Measurements from ENCODE around the gene ORM1.
"Not testable (repeated sequence)": the region's sequence is repeated elsewhere in the genome, so short reads cannot be mapped to it uniquely, and the experiment has no call there.

ORM1 gene

GRCh38 chr9:114322831-114323531 is at the start of gene ORM1:
Gene ORM1, plus strand, starts transcription at chr9:114323098. Its CDS starts 36 bp downstream, at chr9:114323134.
- DNase-seq: not testable (repeated sequence)

DNA sequence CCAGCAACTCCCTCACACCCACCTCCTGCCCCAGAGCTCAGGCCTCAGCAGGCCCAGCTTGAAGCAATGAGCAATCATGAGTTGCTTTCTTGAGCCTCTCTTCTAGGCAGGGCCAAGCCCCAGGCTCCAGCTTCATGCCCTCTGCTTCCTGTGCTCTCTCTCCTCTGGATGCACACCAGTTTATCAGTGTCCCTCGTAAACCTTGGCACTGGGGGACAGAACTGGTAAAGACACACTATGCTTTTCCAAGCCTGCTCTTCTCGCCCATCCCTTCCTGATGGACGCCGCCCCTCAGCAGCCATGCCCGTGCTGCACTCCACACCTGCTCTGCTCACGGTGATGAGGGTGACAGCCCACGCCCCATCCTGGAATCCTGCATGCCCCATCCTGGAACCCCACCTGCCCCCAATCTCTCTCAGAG is 49.4 kb upstream of the ORM1 start:
- no peak for DNase-seq

- no peak for DNase-seq
Measured at GRCh38 chr9:114274217-114274616, 48.7 kb upstream of the ORM1 start.

- DNase-seq: no peak
Measured at GRCh38 chr9:114275246-114276004, 47.5 kb upstream of the ORM1 start.

DNA sequence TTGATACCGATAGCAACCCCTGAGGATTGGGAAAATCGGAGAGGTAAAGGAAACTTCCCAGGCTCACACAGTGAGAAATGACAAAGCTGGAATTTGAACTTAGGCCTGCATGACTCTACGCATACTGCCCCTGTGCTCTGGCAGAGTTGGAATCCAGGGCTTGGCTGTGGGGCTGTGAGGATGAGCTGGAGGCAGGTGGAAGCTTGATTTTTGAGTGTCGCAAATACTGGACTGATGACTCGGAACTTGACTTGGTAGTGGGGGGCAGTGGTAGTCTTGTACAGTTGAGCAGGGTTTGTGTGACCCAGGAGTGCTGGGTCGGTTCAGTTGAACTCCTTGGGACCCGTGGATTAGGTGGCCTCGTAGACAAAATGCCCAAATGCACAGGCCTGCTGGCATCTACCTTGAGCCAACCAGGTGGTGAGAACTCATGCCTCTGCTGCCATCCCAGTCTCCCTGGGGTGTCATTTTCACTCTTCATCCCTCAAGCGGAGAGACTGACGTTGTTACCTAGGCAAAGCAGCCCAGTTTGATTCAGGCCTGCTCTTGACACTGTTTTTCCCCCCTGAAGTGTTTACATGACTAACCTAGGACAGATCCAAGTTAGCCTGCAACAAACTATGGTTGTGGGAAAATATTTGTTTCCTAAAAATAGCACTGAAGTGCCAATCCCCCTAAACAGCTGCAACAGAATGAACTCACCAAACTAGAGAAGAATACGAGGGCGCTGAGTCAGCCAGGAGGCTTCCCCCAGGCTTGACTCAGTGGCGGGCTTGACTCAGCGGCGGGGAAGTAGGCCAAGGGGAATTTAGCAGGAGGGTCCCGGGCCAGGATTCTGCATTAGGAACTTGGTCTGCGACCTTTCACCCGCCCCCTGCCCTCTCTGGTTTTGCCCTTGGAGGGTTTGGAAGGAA is 45.7 kb upstream of the ORM1 start:
- DNase-seq: no peak

- DNase-seq: no peak
Measured at GRCh38 chr9:114278356-114278755, 44.5 kb upstream of the ORM1 start.

DNA sequence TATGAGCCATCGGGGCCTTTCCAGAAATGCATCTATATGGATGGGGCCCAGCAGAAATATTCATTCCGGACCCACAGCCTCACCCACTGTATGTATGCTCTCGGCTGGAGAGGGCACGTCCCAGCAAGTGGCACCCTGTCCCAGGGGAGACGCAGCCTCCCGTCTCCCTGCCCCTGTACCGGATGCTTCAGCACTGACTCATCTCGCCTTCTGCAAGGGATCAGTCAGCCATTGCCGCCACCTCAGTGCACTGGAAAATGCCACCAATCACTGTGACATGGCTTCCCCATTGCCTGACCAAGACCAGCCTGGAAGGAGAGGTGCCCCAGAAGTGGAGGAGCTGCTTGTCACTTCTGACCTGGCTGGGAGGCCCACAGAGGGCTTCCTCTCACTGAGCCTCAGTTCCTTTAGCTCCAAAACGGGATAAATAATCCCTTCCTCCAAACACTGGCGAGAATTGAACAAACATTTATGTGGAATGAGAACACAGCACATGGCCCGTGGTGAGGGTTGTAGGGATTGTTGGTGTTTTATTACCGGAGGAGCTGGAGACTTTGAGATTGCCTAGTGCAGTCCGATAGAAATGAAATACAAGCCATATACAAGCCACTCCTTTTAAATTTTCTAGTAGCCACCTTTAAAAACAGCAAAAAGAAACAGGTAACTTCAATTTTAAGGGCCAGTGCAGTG is 43.9 kb upstream of the ORM1 start:
- DNase-seq: no peak

DNA sequence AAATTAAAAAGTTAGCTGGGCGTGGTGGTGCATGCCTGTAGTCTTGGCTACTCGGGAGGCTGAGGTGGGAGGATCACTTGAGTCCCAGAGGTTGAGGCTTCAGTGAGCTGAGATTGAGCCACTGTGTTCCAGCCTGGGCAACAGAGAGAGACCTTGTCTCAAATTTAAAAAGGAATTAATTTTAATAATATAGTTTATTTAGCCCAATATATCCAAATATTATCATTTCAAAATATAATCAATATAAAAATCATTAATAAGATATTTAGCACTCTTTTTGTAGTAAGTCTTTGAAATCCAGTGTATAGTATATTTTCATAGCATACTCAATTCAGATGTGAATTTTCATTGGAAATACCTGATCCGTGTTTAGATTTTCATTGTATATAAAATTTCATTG is 43.2 kb upstream of the ORM1 start:
- DNase-seq: no peak

DNA sequence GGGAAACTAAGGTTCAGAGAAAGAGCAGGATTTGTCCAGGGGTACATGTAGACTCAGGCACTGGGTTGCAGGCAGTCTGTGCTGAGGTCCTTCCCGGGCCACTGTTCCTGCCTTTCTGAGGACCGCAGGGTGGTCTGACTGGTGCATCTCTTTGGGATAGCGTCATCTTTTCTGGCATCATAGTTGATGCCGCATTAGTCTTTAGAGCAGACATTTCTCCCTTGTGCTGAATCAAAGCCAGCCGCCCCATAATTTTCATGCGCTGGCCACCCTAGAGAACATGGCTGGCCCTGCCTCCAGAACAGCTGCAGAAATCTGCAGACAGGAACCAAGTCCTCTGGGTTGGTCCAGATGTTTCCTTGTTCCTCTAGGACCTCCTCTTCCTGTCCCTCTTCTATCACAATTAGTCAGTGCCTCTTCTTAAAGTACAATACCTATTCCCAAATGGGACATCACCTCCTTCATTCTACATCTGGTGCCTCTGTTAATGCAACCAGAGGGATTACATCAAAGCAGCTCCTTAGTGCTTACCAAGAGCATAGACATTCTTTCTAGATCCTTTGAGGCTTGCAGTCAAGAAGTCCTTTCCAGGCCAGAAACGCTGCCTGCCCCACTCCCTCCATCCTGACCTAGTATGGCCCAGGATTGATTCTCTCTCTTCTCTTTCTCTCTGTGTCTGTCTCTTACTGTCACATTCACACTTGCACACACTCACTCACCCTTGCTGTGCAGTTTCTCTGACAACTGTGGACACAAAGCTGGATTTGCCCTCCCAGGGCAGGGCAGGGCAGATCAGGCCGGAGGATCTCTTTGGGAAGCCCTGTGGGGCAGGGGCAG is 42.0 kb upstream of the ORM1 start:
- DNase-seq: no peak

- no peak for DNase-seq
Measured at GRCh38 chr9:114281473-114282103, 41.3 kb upstream of the ORM1 start.

GRCh38 chr9:114282104-114282485 is 40.8 kb upstream of the ORM1 start:
- DNase-seq: no peak

- no peak for DNase-seq
Measured at GRCh38 chr9:114282507-114282906, 40.4 kb upstream of the ORM1 start.

GRCh38 chr9:114282926-114283325 is 40.0 kb upstream of the ORM1 start:
- DNase-seq: no peak

- no peak for DNase-seq
Measured at GRCh38 chr9:114283551-114284111, 39.3 kb upstream of the ORM1 start.

DNA sequence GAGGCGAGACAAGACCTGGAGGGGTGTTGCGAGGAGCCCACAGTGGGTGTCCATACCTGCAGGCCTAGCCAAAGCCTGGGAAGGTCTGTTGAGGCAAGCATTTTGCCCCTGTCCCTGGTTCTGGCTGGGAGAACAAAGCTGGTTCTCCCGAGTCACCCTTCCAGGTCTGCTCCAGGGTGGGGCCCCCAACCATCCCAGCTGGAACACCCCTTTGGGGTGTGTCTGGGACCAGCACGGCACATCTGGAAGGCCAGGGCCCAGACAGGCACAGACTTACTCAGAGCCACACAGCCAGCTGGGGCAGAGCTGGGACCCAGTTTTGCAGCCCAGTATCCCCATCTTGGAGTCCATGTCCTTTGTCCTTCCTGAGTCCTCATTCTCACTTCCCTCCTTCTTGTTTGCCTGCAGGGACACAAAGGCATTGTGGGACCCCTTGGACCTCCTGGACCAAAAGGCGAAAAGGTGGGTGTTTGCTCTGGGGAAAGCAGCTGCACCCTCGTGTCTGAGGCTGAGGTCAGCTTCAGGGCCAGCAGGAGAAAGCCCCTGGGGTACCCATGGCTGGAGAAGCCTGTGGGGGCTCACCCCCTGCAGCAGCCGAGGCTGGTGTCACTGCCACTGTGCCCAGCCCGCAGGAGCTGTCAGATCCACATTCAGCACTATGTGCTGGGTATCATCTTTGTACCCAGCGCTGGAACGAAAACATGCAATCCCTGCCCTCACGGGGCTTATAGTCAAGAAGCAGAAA is 38.4 kb upstream of the ORM1 start:
- DNase-seq: no peak

DNA sequence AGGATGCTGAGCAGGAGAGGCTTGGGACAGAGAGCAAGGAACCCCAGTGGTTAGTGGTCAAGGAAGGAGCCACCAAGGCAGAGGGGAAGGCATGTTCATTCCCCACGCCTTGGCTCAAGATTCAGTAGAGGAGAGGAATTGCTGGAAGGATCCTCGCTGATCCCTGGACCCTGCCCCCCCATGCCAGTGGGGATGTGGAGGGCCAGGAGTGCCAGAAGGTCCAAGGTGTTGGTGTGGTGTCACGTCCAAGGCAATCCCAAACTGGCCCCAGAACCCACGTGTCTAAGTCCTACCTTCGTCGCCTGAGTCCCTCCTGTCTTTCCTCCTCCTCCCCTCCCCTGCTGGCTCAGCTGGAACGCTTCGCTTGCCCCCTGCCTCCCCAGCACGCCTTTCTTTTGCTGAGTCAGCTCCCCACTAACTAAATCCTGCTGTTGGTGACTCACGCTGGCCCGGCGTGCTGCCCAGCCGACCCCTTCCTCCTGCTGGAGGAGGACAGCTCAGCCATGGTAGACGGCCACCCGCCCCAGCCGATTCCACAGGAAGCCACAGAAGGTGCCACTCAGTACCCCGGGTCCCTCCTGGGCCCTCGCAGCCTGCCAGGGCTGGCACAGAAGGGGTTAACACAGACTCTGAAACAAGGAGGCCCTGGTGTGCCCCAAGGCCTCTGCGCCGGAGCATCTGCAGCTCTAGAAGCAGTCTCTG is 37.6 kb upstream of the ORM1 start:
- DNase-seq: peak; percentile 35

- peak; percentile 36 for DNase-seq
Measured at GRCh38 chr9:114286146-114286679, 36.7 kb upstream of the ORM1 start.

DNA sequence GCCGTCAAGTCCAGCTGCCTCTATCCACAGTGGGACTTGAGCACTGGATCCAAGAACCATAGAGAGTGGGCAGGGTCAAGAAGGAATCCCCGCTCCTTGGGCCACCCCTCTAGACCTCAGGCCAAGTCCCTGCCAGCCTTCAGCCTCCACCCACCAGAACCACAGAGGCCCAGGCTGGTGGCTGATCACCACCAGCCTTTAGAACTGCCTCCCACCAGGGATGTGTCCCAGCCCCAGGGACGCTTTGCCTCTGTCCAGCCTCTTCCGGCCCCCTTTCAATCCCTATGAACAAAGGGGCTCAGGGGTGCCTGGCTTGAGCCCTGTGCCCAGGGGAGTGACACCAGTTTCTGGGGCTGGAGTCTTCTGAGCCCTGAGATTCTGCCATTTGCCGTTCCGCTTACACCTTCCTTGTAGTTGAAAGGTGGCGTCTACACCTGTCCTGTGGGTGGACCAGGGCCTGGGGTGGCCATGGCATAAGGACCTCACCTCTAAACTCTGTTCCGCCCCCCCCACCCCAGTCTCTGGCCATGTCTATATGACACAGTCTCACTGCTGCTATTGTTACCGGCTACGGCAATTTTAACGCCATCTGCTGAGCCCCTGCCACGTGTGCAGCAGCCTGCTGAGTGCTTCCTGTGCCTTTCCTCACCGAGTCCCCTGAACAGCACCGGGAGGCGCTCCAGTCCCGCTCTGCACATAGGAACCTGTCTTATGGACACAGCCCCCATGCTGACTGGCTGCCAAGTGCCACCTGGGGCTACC is 35.7 kb upstream of the ORM1 start:
- DNase-seq: peak; percentile 43
